ENCODE data around the gene CA12.

CA12 gene

DNA sequence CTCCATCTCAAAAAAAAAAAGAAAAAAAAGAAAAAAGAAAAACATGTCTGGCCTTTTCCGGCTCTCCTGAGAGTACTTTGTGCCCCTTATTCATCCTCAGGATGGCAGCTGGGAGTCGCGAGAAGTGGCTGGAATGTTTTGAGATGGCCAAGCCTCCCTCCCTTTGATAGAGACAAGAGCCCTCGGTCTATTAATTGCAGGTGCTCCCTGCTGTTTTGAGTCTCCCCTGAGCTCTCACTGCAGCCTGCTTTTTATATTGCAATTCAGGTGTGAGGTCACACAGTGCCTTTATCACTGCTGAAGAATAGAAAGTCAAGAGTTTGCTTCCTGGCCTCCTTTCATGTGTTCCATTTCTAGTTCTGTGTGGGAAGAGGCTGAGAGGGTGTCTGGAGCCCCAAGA lies 10.9 kb downstream of the CA12 start:
- TF ChIP-seq, protein P1, sequence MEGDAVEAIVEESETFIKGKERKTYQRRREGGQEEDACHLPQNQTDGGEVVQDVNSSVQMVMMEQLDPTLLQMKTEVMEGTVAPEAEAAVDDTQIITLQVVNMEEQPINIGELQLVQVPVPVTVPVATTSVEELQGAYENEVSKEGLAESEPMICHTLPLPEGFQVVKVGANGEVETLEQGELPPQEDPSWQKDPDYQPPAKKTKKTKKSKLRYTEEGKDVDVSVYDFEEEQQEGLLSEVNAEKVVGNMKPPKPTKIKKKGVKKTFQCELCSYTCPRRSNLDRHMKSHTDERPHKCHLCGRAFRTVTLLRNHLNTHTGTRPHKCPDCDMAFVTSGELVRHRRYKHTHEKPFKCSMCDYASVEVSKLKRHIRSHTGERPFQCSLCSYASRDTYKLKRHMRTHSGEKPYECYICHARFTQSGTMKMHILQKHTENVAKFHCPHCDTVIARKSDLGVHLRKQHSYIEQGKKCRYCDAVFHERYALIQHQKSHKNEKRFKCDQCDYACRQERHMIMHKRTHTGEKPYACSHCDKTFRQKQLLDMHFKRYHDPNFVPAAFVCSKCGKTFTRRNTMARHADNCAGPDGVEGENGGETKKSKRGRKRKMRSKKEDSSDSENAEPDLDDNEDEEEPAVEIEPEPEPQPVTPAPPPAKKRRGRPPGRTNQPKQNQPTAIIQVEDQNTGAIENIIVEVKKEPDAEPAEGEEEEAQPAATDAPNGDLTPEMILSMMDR (conservative IDR thresholded peaks at IDR 0.05; ENCODE audit: low read length): no peak
- no peak for DNase-seq (ENCODE audit: low read depth)
- no peak overlapping the region for H3K4me3 ChIP-seq (ENCODE audit: low read length)

DNA sequence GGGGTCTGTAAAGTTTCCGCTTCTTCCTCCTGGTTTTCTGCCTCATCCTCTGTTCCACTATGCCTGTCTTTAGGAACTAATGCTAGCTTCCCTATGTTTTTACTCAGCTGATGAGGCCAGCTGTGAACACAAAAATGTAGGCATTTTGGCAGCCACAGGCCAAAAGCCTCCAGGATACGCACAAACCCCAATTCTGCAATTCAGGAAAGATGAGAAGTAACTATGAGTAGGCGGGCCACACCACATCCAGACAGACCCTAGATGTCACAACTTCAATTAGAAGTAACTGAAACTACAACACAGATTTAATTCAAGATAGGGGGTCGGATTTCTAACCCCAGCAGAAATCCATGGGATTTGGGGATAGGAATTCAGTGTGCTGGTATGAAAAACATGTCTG lies 11.9 kb downstream of the CA12 start:
- TF ChIP-seq, protein P1 (conservative IDR thresholded peaks at IDR 0.05; ENCODE audit: low read length): no peak
- DNase-seq (ENCODE audit: low read depth): peak; percentile 47
- H3K4me3 ChIP-seq (ENCODE audit: low read length): no peak overlapping the region

DNA sequence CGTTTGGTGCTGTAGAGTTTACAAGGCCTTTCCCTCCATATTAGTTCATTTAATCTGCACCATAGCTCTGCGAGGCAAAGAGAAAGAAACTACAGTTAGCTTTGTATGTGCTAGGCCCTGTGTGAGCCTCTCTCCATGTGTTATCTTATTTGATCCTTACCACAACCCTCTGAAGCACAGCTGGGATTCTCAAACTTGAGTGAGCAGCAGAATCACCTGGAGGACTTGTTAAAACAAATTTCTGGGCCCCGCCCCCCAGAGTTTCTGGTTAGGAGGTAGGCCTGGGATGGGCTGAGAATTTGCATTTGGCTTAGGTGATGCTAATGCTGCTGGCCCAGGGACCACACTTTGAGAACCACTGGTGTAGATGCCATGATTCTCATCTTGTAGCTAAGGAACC lies 12.3 kb downstream of the CA12 start:
- DNase-seq (ENCODE audit: low read depth): no peak
- no peak overlapping the region for H3K4me3 ChIP-seq (ENCODE audit: low read length)
- TF ChIP-seq, protein P1 (conservative IDR thresholded peaks at IDR 0.05; ENCODE audit: low read length): no peak

DNA sequence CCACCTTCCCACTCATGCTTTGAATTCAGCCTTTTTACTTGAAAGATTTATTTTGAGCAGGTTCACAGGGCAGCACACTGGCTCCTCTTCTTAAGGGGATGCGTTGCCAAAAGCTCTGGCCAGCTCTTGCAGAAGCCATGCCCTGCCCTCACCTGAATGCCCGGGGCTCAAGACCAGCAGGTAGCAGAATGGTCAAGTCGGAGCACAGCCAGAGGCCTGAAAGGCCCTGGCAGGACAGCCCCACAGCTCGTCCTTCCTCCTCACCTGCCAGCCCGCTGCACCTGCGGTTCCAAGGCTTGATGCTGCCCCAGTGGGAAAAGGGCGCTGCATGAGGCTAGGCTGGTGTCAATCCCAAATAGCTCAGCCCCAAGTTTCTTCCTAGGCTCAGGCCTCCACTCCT lies 13.1 kb downstream of the CA12 start:
- no peak for DNase-seq (ENCODE audit: low read depth)
- no peak overlapping the region for H3K4me3 ChIP-seq (ENCODE audit: low read length)
- TF ChIP-seq, protein P1 (conservative IDR thresholded peaks at IDR 0.05; ENCODE audit: low read length): no peak

DNA sequence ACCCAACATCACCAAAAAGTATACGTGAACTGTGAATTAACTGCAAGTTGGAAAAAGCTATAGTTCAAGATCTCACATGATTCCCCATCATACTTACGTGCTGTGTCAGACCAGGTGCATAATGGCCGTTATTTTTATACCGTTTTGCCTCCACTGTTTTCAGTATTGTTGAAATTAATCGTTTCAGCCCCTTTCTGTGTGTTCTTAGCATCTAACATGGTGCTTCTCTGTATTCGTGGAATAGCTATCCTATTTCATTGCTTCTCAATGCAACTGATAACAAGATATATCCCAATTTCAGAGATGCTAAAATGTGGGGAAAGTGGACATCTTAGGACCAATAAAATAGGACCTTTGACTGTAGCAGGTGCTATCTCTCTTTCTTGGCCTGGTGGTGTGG lies 13.7 kb downstream of the CA12 start:
- H3K4me3 ChIP-seq (ENCODE audit: low read length): no peak overlapping the region
- TF ChIP-seq, protein P1 (conservative IDR thresholded peaks at IDR 0.05; ENCODE audit: low read length): no peak
- no peak for DNase-seq (ENCODE audit: low read depth)

DNA sequence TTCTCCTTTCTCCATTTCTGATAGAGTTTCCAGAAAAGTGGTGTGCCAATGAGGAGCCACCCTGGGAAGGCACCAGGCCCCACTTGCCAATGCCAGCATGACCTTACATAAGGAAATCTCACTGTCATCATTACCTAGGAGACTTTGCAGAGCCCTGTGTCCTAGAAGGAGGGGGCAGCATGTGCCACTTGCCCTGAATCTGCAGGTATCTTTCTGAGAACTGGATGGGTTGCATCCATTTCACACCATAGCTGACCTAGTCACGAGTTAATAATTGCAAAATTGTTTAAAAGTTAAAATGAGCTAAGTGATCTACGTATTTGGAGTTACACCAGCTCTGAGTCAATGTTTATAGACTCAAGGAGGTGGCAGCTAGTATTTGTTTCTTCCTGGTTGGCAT lies 14.3 kb downstream of the CA12 start:
- DNase-seq (ENCODE audit: low read depth): no peak
- H3K4me3 ChIP-seq (ENCODE audit: low read length): no peak overlapping the region
- TF ChIP-seq, protein P1 (conservative IDR thresholded peaks at IDR 0.05; ENCODE audit: low read length): no peak

DNA sequence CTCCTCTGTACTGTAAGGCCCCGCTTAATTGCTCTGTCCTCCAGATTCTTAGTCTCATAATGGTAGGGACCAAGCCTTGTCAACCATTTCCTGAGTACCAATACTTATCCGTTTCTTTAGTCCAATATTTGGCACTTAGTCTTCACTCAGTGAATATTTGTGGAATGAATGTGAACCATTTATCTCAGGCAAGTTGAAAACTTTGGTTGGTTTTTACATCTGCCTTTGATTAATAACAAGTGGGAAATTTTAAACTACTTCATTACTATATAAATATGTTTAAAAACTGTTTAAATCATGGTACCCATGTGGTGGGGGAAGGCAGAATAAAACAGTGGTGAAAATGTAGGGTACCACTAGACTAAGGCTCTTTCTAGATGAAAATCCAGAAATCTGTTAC lies 15.2 kb downstream of the CA12 start:
- peak; percentile 88 for DNase-seq (ENCODE audit: low read depth)
- no peak overlapping the region for H3K4me3 ChIP-seq (ENCODE audit: low read length)
- TF ChIP-seq, protein P1 (conservative IDR thresholded peaks at IDR 0.05; ENCODE audit: low read length): no peak
